PC-3 (cell line): ENCODE results near the gene POLR2C.

ENCODE experiments used
- EZH2 ChIP-seq: fragments of 300-600 bp; sonication (generic); IDR thresholded peaks from one replicate; pipeline ENCODE4 v1.6.1; 2017; ENCODE audit warnings: antibody characterized with exemption, mild to moderate bottlenecking, low read length; ENCODE audit not compliant: unreplicated experiment
- EZH2phosphoT487 ChIP-seq: fragments of 300-600 bp; sonication (generic); IDR thresholded peaks from 2 replicates; pipeline ENCODE4 v1.6.1; 2018; ENCODE audit warnings: mild to moderate bottlenecking, antibody characterized with exemption, low read length, borderline replicate concordance

DNA sequence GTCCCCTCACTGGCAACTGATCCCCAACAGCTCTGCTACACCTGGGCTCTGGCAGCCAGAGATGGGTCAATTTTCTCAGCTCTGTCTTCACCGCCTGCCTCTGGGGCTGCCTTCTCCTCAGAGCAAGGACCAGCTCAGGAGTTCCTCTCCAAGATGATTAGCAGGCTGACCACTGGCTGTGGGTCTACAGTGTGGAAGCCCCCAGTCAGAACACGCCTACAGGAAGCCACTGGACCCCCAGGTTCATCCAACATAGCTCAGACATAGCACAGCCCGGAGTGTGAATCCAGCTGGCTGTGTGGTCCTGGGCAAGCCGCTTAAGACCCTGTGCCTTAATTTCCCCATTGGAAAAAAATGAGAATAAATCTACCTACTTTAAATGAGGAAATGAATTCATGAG is 18.9 kb downstream of the POLR2C start:
- TF ChIP-seq EZH2phosphoT487 = no peak
- no peak for TF ChIP-seq EZH2
